HG03442 (cell line): ENCODE measurements around the gene ITGB4.

Experiments
- ATAC-seq: cut with Tn5 transposase; IDR thresholded peaks from one replicate; pipeline ENCODE4 v1.9.1; 2021; ENCODE audit warnings: mild to moderate bottlenecking, moderate library complexity; ENCODE audit not compliant: unreplicated experiment

The ITGB4 gene

DNA sequence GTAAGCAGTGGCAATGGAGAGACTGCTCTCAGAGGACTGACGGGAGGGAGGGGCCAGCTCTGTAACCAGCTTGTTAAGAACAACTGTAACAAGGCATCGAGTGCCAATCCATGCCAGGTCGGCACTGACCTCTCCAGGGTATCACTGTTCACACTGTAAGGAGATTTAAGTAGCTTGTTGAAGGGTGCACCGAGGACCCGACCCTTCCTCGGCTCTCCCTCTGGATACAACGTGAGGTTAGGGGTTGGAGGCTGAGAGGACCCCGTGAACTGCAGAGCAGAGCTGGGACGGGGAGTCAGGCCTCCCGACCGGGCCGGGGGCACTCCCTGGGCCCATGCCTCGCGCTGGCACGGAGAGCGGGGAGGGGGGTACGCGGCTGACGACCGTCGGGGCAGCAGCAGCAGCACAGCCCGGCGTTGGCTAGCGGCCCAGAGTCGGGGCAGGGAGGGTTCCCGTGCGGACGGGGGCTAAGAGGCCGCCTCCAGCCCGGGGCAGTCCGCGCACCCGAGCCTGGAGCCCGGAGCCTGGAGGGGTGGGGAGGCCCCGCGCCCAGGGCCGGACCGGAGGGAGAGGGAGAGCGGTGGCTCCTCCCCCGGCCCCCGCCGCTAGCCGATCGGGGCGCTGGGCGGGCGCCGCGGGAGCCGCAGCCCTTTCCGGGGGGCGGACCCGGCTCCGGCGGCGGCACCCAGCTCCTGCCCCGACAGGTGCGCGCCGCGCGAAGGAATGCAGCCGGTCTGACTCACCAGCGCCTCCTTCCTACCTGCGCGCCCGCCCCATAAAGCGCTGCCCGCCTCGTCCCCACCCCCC is at the start of gene ITGB4:
Gene ITGB4, plus strand, starts transcription at position 804 of the 807 bp plus-strand sequence. CDS start 3,245 bp downstream, outside the sequence.
- ATAC-seq = no peak

DNA sequence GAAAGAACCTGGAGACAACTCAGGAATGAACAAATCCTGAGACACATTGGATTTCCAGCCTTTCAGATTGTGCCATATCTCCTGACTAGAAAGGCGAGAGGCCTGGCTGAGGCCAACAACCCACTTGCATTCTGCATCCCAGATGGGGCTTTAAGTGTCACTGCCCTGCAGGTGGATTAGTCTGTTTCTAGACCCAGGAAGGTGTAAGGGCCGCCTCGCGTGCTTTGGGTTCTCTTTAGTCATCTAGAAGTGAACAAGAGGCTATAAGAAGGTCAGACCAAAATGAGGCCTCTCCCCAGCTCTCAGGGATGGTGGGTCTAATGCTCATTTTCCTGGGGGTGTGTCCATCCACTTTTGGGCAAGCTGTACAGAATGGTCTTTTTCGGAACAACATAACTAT is 49.2 kb upstream of the ITGB4 start:
- ATAC-seq = no peak

DNA sequence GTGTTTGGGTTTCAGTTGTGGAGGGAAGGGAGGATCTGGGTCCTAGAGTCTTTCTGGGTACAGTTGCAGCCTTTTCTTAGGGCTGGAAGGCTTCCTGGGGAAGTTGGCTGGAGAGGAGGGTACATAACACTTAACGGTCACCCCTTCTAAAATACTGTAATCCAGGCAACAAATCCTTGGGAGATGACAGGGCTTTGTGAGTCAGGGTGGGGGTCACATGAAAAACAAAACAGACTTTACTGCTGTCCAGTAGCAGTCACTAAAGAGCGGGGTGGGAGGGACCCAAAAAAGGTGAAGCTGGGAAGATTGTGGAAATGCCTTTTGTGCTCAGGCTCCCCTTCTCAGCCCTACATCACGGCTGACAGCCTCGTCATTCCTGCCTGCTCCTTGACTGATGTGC is 47.8 kb upstream of the ITGB4 start:
- ATAC-seq = no peak

DNA sequence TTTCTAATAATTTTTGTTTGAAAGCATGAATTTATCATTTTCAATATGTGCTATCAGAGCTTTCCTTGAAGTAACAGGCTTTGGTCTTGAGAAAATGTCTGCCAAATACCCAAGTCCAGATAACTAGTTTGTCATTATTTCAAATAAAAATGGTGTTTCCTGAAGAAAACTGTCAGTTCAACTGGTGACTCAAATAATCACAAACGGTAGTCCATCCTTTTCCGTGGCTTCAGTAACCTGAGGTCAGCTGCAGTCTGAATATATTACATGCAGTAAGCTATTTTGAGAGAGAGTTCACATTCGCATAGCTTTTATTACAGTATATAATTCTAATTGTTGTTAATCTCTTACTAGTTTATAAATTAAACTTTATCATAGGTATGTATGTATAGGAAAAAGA is 44.8 kb upstream of the ITGB4 start:
- no peak for ATAC-seq

DNA sequence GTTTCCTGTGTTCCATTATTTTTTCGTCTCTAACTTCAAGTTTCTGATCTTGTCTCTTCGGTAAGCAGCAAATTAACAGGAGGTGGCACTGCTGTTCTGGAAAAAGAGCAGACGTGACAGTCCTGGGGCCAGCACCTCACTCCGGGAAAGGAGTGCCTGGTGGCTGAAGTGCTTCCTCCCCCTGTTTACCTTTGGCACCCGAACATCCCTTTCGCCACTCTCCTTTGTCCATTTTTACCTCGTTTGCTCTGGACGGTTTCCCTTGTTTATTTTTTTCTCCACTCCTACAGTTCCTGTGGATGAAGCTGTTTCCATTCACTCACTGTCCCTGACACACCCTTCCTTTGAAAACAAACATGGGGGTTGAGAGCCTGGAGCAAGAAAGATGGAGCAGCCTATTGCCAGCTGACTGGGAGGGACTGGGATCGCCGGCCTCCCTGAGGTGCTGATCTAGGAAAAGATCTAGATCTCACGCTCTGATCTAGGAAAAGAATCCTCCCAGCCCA is 41.5 kb upstream of the ITGB4 start:
- no peak for ATAC-seq

DNA sequence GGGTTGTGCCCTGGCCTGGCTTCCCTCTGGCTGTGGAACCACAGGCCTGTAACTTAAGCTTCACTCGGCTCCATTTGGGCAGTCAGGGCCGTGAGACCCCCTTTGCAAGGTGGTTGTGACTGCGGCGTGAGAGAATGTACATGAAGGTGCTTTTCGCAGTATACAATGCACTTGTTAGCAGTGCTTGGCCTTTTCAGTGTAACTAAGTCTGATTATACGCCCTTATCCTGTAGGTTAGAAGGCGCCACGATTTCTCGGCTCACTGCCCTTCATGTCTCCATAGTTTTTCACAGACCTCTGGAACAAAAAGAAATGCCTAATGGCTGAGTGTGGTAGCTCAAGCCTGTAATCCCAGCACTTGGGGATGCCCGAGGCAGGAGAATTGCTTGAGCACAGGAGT is 40.8 kb upstream of the ITGB4 start:
- no peak for ATAC-seq

DNA sequence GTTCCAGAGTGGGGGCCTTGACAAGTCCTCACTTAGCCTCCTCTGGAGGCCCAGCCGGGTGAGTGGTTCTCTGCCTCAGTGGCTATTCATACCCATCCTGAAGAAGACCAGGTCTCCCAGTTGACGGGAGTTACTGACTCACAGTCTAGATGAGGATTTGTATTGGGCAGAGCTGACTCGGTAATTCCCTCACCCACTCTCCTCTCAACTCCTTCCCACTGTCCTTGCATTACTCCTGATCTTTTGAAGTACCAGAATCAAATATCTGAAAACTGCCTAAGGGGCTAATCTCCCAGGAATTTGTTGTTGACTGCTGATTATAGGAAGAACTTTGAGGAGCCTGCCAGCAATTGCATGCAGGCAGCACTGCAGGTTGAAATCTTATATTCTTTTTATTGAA is 40.0 kb upstream of the ITGB4 start:
- ATAC-seq = no peak

DNA sequence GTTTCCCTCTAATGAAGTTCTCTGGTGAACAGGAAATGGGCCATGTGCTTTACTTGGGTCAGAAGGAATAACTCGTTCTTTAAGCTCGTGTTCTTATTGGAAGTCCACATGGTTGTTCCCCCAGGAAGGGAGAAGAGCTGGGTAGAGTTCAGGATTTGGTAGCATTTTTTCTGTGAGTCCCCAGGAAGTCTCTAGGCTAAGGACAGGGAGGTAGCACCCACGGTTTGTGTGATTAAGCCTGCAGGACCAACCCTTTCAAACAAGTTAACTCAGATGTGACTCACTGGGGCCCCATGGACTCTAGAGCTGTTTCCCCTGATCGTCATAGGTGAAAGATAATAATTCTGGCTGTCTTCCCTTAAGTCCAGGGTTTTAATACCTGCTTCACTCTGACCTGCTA is 37.7 kb upstream of the ITGB4 start:
- ATAC-seq = no peak

DNA sequence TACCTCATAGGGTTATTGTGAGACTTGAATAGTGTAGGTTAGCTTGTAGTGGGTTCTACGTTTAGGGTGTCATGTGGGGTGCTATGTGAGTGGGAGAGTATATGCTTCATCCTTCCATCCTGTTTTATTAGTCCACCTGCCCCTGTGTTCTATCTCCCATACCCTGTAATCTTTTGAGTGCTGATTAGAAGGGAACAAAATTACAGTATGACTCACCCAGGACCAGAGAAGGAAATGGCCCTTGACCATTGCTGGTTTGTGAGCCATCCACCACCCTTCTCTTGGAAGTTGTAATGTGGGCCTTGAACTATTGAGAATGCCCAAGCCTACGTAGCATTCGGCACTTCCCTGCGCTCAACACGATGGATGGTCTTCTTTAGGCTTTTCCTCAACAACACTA is 37.0 kb upstream of the ITGB4 start:
- ATAC-seq = no peak

DNA sequence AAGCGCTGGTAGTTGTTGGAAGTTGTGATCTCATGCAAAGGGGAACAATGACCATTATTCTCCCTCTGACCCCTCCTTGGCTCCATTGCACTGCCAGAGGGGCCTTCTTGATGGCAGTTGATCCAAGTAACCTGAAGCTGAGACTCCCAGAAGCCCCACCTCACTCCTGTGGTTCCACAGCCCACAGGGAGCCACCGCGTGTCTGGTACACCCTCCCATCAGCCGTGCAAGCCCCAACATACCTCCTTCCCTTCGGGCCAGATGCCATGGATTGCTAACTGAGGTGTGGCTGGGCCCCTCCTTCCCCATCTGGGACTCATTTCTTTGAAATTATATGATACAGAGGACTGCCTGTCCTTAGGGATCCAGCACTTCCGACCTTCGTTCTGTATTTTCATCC is 36.3 kb upstream of the ITGB4 start:
- no peak for ATAC-seq

DNA sequence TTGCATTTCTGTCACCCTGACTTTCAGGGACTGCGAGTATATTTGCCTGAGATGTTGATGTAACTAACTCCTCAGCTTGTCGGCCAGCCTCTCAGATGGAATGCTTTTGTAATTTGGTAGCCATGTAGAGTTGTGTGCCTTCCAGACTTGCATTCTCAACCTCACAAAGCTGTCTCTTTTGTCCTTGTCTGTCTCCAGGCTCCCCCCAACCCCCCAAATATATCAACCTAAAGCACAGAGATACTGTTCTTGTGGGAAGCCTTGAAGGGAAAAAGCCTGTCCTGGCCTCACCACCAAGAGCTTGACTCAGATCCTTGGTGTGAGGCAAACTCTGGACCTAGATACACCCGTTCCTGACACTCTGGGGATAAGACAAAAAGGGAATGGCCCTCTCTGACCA is 35.8 kb upstream of the ITGB4 start:
- ATAC-seq = no peak

DNA sequence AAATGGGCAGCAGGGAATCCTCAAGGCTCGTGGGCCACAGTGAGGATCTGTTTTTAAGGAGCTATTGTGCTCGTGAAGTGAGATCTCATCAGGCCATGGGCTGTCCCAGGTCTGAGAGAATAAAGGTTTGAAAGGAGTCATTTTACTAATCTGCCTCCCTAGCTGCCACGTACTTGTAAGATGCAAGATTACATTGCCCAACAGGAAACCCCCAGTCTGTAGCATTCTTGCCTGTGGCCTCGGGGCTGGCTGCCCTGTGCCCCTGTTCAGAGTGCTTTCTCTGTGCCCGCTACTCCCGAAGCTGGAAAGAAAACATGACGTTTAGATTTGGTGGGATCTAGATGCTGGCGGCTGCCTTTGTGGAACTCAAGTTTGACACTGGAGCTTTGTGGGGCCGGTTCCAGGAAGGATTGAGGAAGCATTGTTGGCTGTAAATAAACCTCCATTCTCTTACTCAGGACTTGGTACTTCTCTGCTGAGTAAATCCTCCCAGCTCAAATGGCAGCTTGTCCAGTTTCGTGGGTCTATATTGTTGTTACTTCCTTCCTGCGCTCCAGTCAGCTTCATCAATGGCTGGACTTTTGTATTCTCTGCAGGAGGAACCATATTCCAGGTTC is 32.9 kb upstream of the ITGB4 start:
- no peak for ATAC-seq

DNA sequence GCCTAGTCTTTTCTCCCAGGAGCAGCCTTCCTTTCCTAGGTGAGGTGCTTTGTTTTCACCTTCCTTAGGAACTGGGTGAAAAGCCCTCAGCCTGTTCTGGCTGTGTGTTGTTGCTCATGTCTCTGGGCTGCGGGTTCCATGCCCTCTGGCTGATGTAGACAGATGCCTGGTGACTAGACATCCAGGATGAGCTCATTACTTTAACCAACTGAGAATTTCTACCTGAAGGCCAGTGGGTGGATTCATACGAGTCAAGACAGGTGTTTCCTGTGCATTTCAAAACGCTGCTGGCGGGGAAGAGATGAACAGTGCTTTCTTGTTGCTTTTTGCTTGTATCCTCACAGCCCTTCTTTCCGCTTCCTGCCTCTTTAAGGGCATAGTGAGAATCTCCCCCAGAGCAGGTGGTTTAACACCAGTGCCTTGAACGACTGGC is 31.8 kb upstream of the ITGB4 start:
- no peak for ATAC-seq

DNA sequence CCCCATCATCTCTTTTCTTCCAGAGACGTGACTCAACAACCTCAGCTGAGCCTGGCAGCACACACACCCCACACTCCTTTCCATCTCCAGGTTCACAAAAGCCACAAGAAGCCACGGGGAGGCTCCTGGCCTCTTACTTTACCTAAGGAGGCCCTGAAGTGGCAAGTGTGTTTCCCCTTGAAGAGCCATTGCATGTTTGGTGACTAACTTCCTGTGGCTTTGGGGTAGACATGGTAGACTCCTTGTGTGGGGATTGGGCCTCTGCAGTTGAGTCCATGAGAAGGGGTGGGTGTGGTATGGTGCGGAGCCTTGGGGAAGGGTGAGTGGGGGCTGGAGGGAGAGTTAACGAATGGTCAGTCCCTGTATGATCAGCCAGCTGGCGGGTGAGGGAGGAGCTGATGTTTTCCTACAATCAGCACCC is 29.9 kb upstream of the ITGB4 start:
- ATAC-seq = no peak

DNA sequence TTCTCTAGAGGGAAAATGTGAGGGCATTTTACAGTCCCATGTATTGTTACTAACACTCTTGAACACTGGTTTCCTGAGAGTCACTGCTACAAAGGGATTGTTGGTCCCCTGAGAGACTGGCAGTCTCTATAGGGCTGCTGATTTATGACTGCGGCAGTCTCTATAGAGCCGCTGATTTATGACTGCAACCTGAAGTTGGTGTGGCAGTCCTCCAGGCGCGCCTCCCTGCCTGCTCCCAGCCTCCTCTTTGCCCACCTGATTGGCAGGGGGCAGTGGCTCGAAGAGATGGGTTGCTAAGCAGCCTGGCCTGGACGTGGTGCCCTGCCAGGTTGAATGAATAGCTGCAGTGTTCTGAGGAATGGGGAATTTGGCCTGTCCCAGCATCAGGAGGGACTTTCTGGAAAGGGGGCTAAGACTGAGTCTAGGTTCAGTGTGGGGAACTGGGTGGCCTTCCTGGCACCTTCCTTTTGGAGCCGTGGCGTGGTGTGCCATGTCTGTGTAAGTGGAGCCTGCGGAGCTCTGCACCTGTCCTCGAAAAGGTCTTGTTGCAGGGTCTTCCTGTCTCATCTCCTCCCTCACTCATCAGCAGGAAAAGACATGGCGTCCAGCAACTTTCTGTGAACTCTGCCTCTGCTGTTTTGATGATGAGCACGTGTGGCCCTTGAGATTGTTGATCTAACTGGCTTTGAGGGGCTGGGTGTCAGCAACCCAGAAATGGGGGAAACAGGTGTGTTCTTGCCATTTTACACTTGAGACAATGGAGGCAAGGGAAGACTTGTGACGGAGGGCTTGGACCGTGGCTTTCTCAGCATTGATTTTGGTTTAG is 29.2 kb upstream of the ITGB4 start:
- no peak for ATAC-seq

DNA sequence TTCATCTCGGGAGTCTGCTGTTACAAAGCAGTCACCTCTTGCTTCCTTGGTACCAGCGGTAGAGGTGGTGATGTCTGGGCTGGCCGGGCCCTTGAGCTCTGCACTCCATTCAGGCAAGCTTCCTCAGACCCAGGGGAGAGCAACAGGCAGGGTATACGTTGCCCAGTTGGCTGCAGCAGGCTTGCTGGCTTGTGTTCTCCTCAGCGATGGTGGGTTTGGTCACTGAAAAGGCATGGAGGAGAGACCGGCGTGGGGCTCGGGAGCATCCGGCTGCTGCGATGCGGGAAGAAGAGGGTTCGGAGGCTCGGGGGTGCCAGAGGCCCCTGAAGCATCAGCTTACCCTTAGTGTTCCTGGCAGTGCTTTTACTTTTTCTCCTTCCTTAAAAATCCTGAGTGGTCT is 28.3 kb upstream of the ITGB4 start:
- ATAC-seq = no peak

DNA sequence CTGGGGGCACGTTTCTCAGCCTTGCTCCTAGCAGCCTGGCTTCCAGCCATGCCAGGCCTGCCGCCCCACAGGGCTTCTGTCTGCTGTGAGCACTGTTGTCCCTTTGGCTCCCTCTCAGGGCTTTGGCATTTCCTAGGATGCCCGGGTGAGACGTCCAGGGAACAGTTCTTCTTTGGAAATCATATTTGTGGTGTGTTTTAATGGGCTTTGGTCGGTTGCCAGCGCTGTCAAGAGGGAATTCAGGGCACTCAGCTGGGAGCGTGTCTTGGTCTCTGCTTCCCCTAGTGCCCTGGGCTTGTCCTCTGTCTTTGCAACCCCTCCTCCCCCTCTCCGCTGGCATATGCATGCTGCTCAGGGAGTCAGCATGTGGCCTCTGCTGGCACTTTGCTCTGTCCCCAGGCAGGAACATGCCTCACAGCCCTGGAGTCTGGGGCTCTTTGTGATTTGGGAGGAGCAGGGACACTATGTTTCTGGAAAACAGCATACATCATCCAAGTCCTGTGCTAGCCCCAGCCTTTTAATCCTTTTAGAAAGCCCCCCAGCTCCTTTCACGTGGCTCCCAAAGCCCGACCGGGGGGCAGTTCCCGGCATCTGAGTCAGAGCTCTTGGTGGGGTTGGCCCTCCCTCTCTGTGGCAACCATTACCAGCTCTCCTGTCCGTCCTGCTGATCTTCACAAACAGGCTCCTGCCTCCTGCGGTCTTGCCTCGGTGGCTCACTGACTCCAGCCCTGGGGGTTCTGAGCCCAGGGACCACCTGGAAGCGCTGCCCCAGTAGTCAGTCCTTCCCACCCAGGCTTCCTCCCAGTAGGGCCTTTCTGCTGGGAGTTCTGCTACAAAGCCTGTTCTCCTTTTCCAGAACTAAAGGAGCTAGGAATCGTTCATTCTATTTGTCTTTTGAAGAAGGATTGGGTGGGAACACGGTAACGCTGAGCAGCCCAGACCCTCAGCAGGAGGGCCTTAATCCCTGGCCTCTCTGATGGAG is 27.5 kb upstream of the ITGB4 start:
- ATAC-seq = no peak

DNA sequence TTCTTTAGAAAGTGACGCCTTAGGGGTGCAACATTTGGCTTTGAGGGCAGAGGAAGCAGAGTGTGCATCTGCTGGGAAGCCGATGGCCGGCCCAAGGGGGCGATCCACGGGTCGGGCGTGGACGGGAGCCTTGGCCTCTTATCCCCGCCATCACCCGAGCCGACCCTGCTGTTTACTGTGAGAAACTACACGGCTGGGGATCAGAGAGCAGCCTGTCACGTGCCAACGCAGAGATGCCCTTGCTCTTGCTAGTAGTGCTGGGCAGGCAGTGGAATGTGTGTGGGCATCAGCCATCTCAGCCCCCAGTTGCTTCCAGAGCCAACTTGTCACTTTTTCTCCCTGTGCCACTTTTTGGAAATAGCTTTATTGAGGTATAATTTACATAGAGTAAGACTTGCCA is 26.7 kb upstream of the ITGB4 start:
- ATAC-seq = no peak

DNA sequence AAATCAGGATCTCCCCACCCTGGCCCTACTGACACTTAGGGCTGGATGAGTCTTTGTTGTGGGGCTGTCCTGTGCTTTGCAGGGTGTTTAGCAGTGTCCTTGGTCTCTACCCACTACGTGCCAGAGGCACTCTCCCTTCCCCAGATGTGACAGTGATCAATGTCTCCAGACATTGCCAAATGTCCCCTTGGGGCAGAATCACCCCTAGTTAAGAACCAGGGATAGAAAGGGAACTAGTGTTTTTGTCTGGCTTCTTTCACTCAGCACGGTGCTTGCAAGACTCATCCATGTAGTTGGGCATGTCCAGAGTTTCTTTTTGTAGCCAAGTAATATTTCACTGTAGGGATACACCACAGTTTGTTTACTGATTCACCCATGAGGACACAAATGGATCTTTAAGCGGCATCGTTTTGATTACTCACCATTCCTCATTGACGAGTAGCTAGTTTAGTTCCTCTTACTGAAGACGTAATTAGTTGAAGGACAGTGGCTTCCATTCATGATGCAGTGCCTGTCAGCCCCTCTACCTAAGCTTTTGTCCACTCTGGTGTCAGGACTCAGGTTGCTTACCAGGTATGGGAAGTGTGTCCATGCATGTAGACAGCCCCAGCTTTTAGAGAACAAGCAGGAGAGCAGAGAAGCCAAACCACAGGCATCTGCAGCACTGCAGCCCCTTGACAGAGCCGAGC is 26.0 kb upstream of the ITGB4 start:
- no peak for ATAC-seq

DNA sequence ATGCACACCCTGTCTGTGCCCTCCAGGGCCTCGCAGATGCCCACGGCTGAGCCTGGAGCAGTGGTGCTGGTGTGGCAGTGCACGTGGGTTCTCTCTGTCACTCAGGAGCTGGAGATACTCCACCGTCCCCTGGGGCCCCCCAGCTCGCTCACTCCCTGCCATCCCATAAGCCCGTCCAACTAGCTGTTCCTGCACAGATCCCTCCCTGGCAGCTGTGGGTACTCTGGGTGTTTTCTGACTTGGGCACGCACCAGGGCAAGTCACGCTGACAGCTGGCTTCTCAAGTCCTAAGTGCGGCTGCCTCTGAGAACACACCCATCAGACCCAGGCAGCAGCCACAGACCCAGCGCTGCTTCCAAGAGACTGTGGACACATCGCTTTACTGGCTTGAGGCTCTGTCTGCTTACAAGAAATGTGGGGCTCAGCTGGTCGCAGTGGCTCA is 25.4 kb upstream of the ITGB4 start:
- no peak for ATAC-seq
